ENCODE data around the gene GPR180. TPM values are rescaled to one million over a fixed set of nuclear protein-coding genes. Genes with fewer than 3 reads are reported as not detected.

Gene GPR180
- total RNA-seq, 1 donor from 2014 or later, result 5.6 TPM

DNA sequence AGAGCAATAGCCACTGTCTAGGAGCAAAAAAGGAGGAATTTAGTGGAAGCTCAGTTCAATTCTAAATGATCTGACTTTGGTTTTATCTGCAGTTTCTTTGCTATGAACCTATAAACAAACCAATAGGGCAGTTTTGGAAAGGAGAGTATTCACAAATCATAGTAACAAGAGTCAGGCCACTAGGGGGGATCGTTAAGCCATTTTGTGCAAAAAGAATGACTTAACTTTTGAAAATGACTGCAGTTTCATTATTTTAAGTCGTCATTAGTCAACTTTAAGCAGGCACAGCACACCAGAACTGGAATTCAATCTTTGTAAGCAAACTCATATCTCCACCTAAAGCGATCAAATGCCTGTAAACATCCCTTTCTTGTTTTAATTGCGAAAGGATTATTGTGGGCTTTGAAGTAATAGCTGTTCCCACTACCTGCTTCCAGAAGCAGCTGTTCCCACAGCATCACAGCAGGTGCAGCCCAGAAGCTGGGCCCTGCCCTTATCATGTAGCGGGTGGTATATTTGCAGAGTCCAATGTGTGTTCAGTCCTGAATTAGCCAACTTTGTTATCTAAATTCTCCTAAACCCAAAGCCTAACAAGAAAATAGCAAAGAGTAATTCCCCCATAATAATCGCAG is 59.2 kb downstream of the GPR180 start:
- no peaks in the 10 kb centered on the region for H3K4me1 ChIP-seq
- no peak overlapping the region for H3K27ac ChIP-seq
- DNase-seq (ENCODE audit: extremely low spot score in 2 of 2), result no peak
- no peaks in the 10 kb centered on the region for H3K36me3 ChIP-seq
- no peak overlapping the region for H3K4me3 ChIP-seq
- intact Hi-C loops (cut with DNase I), result no loop called here
- TF ChIP-seq, protein P1, sequence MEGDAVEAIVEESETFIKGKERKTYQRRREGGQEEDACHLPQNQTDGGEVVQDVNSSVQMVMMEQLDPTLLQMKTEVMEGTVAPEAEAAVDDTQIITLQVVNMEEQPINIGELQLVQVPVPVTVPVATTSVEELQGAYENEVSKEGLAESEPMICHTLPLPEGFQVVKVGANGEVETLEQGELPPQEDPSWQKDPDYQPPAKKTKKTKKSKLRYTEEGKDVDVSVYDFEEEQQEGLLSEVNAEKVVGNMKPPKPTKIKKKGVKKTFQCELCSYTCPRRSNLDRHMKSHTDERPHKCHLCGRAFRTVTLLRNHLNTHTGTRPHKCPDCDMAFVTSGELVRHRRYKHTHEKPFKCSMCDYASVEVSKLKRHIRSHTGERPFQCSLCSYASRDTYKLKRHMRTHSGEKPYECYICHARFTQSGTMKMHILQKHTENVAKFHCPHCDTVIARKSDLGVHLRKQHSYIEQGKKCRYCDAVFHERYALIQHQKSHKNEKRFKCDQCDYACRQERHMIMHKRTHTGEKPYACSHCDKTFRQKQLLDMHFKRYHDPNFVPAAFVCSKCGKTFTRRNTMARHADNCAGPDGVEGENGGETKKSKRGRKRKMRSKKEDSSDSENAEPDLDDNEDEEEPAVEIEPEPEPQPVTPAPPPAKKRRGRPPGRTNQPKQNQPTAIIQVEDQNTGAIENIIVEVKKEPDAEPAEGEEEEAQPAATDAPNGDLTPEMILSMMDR (IDR thresholded peaks at IDR 0.05), result no peak
- TF ChIP-seq POLR2AphosphoS5 (IDR thresholded peaks at IDR 0.05; ENCODE audit: insufficient read depth in 1 of 2, low read depth in 1 of 2) (no peak), POLR2A (IDR thresholded peaks at IDR 0.05) (no peak)
- no peaks in the 10 kb centered on the region for H3K27me3 ChIP-seq
- no peaks in the 10 kb centered on the region for H3K9me3 ChIP-seq

DNA sequence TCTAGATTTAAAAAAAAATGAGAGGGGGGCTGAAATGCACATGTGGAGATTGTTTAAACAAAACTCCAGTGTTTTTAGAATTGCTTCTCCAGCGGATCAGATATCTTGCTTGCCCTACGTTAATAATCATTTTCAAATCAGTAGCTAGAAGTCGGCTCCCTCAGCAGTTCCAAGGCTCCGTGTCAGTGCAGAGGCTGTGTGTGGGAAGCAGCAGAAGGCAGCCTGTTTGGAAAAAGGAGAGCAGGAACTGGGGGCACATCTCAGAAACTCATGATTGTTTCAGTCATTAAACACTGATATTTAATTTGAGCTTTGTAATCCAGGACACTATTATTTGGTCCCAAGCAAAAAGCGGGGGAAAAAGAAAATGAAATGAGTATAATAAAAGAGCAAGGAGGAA is 59.7 kb downstream of the GPR180 start:
- Histone ChIP-seq H3K27me3 (no peaks in the 10 kb centered on the region), H3K9me3 (no peaks in the 10 kb centered on the region), H3K36me3 (no peaks in the 10 kb centered on the region), H3K27ac (no peak overlapping the region), H3K4me3 (no peak overlapping the region), H3K4me1 (no peaks in the 10 kb centered on the region)
- TF ChIP-seq, protein P1 (IDR thresholded peaks at IDR 0.05), result no peak
- TF ChIP-seq POLR2A (IDR thresholded peaks at IDR 0.05), result no peak
- DNase-seq (ENCODE audit: extremely low spot score in 2 of 2), result no peak
- intact Hi-C loops (cut with DNase I), result no loop called here

DNA sequence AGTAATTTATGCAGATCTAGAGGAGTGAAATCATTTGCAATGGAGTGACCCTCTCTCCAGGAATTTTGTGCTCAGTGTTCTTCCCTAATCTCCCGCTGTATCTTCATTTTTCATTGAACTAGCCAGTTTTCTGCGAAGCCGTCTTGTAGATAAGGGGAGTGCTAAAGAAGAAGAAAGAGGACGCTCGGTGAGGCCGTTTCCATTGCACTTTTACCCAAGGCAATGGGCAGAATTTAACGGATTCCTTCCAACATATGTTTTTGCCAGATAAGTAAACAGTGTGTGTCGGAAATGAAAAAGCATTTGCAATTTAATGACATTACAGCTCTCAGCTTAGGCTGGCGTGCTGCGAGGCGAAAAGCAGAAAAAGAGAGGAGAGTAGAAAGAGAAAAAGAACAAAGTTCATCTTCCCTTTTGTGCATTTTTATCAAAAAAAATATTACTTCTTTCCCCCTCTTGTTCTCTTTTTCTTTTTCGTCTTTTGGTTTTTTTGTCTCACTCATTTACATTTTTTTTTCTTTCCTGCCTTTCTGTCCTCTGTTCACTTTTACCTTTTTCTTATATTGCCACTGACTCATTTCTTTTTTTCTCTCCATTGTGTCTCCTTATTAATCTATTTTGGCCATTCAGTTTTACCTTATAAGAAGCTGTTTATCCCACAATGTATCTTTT is 60.8 kb downstream of the GPR180 start:
- TF ChIP-seq POLR2A (IDR thresholded peaks at IDR 0.05) (no peak), POLR2AphosphoS5 (IDR thresholded peaks at IDR 0.05; ENCODE audit: insufficient read depth in 1 of 2, low read depth in 1 of 2) (no peak)
- no peak overlapping the region for H3K4me3 ChIP-seq
- H3K27ac ChIP-seq, result no peak overlapping the region
- no peaks in the 10 kb centered on the region for H3K9me3 ChIP-seq
- no peaks in the 10 kb centered on the region for H3K27me3 ChIP-seq
- H3K4me1 ChIP-seq, result no peaks in the 10 kb centered on the region
- DNase-seq (ENCODE audit: extremely low spot score in 2 of 2), result no peak
- H3K36me3 ChIP-seq, result no peaks in the 10 kb centered on the region
- intact Hi-C loops (cut with DNase I), result no loop called here

DNA sequence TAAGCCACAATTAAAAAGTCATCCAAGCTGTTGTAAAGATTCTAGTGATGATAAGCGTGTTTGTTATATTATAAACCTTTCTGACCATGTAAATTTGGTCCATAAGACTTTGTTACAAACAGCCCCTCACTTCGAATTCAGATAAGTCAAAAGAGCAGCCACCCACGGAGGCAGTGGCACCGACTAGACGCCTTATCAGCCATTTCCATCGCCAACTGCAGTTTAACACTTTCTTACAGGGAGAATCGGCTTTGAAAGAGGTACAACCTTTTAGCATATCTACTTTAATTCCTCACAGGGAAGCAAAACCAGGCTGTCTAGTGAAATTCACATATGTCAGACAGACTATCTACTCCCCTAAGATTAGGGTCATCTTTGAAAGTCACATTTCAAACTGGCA is 63.2 kb downstream of the GPR180 start:
- no peak for TF ChIP-seq POLR2AphosphoS5 (IDR thresholded peaks at IDR 0.05; ENCODE audit: insufficient read depth in 1 of 2, low read depth in 1 of 2)
- TF ChIP-seq, protein P1 (IDR thresholded peaks at IDR 0.05), result no peak
- TF ChIP-seq POLR2A (IDR thresholded peaks at IDR 0.05), result no peak
- Histone ChIP-seq H3K27ac (no peak overlapping the region), H3K36me3 (no peaks in the 10 kb centered on the region), H3K4me1 (no peaks in the 10 kb centered on the region), H3K9me3 (no peaks in the 10 kb centered on the region), H3K27me3 (no peaks in the 10 kb centered on the region), H3K4me3 (no peak overlapping the region)
- intact Hi-C loops (cut with DNase I), result no loop called here
- no peak for DNase-seq (ENCODE audit: extremely low spot score in 2 of 2)

DNA sequence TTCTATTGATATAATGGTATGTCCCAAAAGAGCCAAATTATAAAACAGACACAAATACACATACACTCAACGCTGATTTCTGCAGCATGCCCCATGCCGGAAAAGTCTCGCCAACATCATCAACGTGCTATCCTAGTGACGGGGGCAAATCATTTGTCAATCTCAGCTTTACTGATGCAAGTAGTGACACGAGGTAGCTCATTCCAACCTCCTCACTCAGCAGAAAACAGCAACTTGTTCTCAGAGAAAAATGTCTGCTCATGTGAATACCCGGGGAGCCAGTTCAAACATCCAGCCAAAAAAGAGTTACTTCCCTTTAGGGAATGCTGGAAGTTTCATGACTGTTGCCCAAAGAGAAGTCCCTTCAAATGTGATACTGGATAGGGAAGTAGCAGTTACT is 64.4 kb downstream of the GPR180 start:
- Histone ChIP-seq H3K27ac (no peak overlapping the region), H3K27me3 (no peaks in the 10 kb centered on the region), H3K9me3 (no peaks in the 10 kb centered on the region), H3K4me3 (no peak overlapping the region), H3K4me1 (no peaks in the 10 kb centered on the region), H3K36me3 (no peaks in the 10 kb centered on the region)
- DNase-seq (ENCODE audit: extremely low spot score in 2 of 2), result no peak
- TF ChIP-seq, protein P1 (IDR thresholded peaks at IDR 0.05), result no peak
- TF ChIP-seq POLR2AphosphoS5 (IDR thresholded peaks at IDR 0.05; ENCODE audit: insufficient read depth in 1 of 2, low read depth in 1 of 2) (no peak), POLR2A (IDR thresholded peaks at IDR 0.05) (no peak)
- intact Hi-C loops (cut with DNase I), result no loop called here
